Measurements from ENCODE around the gene TMEM59L.

The TMEM59L gene

GRCh38 chr19:18645035-18645511 is 32.4 kb downstream of the TMEM59L start:
- no peak overlapping the region for H3K4me3 ChIP-seq (ENCODE audit: low read length)
- DNase-seq (ENCODE audit: low read depth): no peak
- no peak for TF ChIP-seq CTCF (conservative IDR thresholded peaks at IDR 0.05; ENCODE audit: low read depth, low read length)

GRCh38 chr19:18646535-18647370 is 34.1 kb downstream of the TMEM59L start:
- TF ChIP-seq CTCF (conservative IDR thresholded peaks at IDR 0.05; ENCODE audit: low read depth, low read length): no peak
- no peak overlapping the region for H3K4me3 ChIP-seq (ENCODE audit: low read length)
- DNase-seq (ENCODE audit: low read depth): no peak

DNA sequence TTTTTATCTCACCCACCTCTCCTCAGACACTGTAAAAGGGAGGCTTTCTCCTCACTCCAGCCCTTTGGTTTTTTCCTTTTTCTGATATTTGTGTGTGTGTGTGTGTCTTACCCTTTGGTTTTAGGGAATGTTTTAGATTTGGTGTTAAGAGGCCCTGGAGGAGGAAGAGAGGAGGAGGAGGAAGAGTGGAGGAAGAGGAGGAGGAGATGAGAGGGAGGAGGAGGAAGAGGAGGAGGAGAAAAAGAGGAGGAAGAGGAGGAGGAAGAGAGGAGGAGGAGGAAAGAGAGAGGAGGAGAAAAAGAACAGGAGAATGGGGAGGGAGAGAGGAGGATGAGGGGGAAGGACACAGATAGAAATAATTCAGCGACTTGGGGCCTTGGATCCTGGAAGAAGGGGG is 34.7 kb downstream of the TMEM59L start:
- DNase-seq (ENCODE audit: low read depth): no peak
- TF ChIP-seq CTCF (conservative IDR thresholded peaks at IDR 0.05; ENCODE audit: low read depth, low read length): no peak

GRCh38 chr19:18647807-18648206 is 35.1 kb downstream of the TMEM59L start:
- no peak for TF ChIP-seq CTCF (conservative IDR thresholded peaks at IDR 0.05; ENCODE audit: low read depth, low read length)
- no peak overlapping the region for H3K4me3 ChIP-seq (ENCODE audit: low read length)
- no peak for DNase-seq (ENCODE audit: low read depth)

More for the DNA sequence above, 34.7 kb downstream of the TMEM59L start:
- no peak overlapping the region for H3K4me3 ChIP-seq (ENCODE audit: low read length)

GRCh38 chr19:18648973-18649315 is 36.3 kb downstream of the TMEM59L start:
- no peak overlapping the region for H3K4me3 ChIP-seq (ENCODE audit: low read length)
- no peak for DNase-seq (ENCODE audit: low read depth)
- TF ChIP-seq CTCF (conservative IDR thresholded peaks at IDR 0.05; ENCODE audit: low read depth, low read length): no peak

GRCh38 chr19:18649371-18650020 is 36.8 kb downstream of the TMEM59L start:
- no peak for TF ChIP-seq CTCF (conservative IDR thresholded peaks at IDR 0.05; ENCODE audit: low read depth, low read length)
- H3K4me3 ChIP-seq (ENCODE audit: low read length): no peak overlapping the region

DNA sequence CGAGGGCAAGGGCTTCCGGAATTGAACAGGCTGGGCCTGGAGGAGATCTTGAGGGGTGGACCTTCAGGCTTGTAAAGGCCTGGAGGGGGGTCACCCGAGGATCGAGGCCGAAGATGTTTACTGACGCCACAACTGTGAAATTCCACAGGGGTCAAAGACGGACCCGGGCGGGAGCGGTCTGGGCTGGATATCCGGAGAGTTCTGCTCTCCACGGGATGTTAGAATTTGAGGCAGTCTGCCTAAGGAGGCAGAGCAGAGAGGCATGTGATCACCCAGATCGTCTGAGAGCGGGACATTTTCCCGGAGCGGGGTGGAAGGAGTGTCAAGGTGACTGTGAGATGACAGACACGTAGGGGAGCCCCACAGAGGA is 37.3 kb downstream of the TMEM59L start:
- no peak overlapping the region for H3K4me3 ChIP-seq (ENCODE audit: low read length)
- TF ChIP-seq CTCF (conservative IDR thresholded peaks at IDR 0.05; ENCODE audit: low read depth, low read length): no peak
- DNase-seq (ENCODE audit: low read depth): no peak

More at GRCh38 chr19:18649371-18650020, 36.8 kb downstream of the TMEM59L start:
- DNase-seq (ENCODE audit: low read depth): no peak

Measured in retinal pigment epithelial cell (primary cell).